Adrenal gland (tissue), 12 donors: ENCODE results near the gene ARHGEF38. TPM values are rescaled to one million over a fixed set of nuclear protein-coding genes. Genes with fewer than 3 reads are reported as not detected.

Experiments used
- DNase-seq, 7 donors: peaks; one replicate each; pipeline ENCODE4 v3.0.0-alpha.2; 2019 to 2020
- H3K27ac ChIP-seq, 5 donors: fragments of 200-600 bp; sonication (generic) in 4 of 5; 1 replicate in 3 of 5; 2 replicates in 2 of 5; pipeline versions ENCODE4 v1.5.1 to v1.8.0; 2016 to 2020; ENCODE audit warnings: mild to moderate bottlenecking in 1 of 5
- H3K27me3 ChIP-seq: fragments of 200-600 bp; 2 replicates; pipeline ENCODE4 v1.8.0; 2021
- H3K36me3 ChIP-seq, 2 donors: fragments of 200-600 bp; replicated peaks in 1 of 2; 1 replicate in 1 of 2; 2 replicates in 1 of 2; pipeline versions ENCODE4 v1.5.1 to v1.8.0; 2018 to 2022
- H3K4me1 ChIP-seq, 2 donors: fragments of 200-600 bp; replicated peaks in 1 of 2; 1 replicate in 1 of 2; 2 replicates in 1 of 2; pipeline versions ENCODE4 v1.5.1 to v1.8.0; 2018 to 2021
- H3K4me3 ChIP-seq, 4 donors: fragments of 200-600 bp; sonication (generic) in 3 of 4; one replicate each; pipeline ENCODE4 v1.5.1; 2016 to 2018
- H3K9me3 ChIP-seq, 3 donors: fragments of 200-600 bp; sonication (generic) in 1 of 3; replicated peaks in 1 of 3; 1 replicate in 2 of 3; 2 replicates in 1 of 3; pipeline versions ENCODE4 v1.5.1 to v1.8.0; 2016 to 2021
- POLR2A ChIP-seq, 2 donors: fragments of 450-650 bp; IDR thresholded peaks; one replicate each; pipeline ENCODE4 v1.6.1; 2017; ENCODE audit warnings: antibody characterized with exemption in 2 of 2, mild to moderate bottlenecking in 2 of 2, moderate library complexity in 1 of 2
- WGBS, 4 donors: extraction: QIAGEN DNeasy Blood & Tissue Kit in 2 of 4; methylation state at CpG; one replicate each; pipeline versions ENCODE4 v1.1.5 to v1.1.7; 2013 to 2017; 5-methylcytosine and 5-hydroxymethylcytosine counted together
- intact Hi-C, 2 donors: fragments of 100-400 bp; cut with DNase I; formaldehyde crosslinking; loops; one replicate each; pipeline versions ENCODE4 v1.14.1 to v1.15.0; 2022 to 2023
- polyA plus RNA-seq, 3 donors: library from polyadenylated mRNA; stranded (reverse); fragments of 200-250 nt in 2 of 3; fragments of 350-450 nt in 1 of 3; fragmentation: Illumina TruSeq in 1 of 3; extraction: RNeasy Lipid Tissue Mini Kit (QIAGEN cat#74804) in 1 of 3; gene quantifications; one replicate each; pipeline ENCODE4 v1.2.3, GENCODE V29; 2013 to 2014
- total RNA-seq, 9 donors: library from RNA; depleted of rRNA in 4 of 9; stranded (reverse); fragments of >200 nt in 4 of 9; fragments of 120-200 nt in 1 of 9; fragmentation: NEBNext Ultra II Directional in 1 of 9; extraction: Animal tissue kit (Norgen Biotek cat#: 25700) in 1 of 9; gene quantifications; one replicate each; pipeline versions ENCODE4 v1.1.0 to v1.2.4, GENCODE V29; 2013 to 2023
- TF ChIP-seq, protein P1 (sequence below), 6 experiments: fragments of 450-650 bp in 4 of 6; fragments of 200-600 bp in 2 of 6; sonication (generic) in 1 of 6; IDR thresholded peaks; 1 replicate in 5 of 6; 2 replicates in 1 of 6; pipeline versions ENCODE4 v1.5.1 to v1.8.0; 2016 to 2021; ENCODE audit warnings: antibody characterized with exemption in 6 of 6, mild to moderate bottlenecking in 2 of 6, moderate library complexity in 1 of 6
- donor health status: healthy with polysubstance abuse.
- donor health status: Bipolar disorder and iron deficiency.
- donor health status: DM: yes; HTN: yes; CAD: no.
- donor health status: DM: no; HTN: no; CAD: no.
- donor health status: DM: no; HTN: no; CAD: no.
- donor health status: DM: yes; HTN: yes; CAD: no.

Gene ARHGEF38
- total and polyA plus RNA-seq, 12 donors, result not detected

DNA sequence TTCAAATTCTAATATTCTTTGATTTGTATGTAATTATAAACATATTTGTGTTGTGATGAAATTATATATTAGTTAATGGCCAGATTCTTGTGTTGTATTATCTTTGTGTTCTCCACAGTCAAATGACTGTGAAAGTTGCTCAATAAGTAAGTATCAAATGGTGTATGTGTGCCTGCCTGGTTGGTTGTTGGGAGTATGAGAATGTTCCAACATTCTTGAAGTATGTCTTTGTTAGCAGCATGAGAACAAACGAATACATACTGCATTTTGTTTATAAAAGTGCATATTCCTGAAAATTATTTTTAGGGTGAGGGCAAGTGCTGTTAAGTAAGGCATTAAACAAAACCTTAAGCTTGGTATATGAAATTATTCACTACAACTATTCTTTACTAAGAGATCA lies 16.2 kb downstream of the ARHGEF38 start:
- TF ChIP-seq, protein P1, sequence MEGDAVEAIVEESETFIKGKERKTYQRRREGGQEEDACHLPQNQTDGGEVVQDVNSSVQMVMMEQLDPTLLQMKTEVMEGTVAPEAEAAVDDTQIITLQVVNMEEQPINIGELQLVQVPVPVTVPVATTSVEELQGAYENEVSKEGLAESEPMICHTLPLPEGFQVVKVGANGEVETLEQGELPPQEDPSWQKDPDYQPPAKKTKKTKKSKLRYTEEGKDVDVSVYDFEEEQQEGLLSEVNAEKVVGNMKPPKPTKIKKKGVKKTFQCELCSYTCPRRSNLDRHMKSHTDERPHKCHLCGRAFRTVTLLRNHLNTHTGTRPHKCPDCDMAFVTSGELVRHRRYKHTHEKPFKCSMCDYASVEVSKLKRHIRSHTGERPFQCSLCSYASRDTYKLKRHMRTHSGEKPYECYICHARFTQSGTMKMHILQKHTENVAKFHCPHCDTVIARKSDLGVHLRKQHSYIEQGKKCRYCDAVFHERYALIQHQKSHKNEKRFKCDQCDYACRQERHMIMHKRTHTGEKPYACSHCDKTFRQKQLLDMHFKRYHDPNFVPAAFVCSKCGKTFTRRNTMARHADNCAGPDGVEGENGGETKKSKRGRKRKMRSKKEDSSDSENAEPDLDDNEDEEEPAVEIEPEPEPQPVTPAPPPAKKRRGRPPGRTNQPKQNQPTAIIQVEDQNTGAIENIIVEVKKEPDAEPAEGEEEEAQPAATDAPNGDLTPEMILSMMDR (IDR thresholded peaks at IDR 0.05), result no peak
- no peak for TF ChIP-seq POLR2A (IDR thresholded peaks at IDR 0.05)
- Histone ChIP-seq H3K36me3 (no peaks in the 10 kb centered on the region), H3K9me3 (no peaks in the 10 kb centered on the region), H3K4me3 (no peak overlapping the region), H3K27me3 (no peaks in the 10 kb centered on the region), H3K4me1 (no peaks in the 10 kb centered on the region), H3K27ac (no peak overlapping the region)
- no peak for DNase-seq
- 61 to 80% (median 62%) methylated on average over 1 of the region's 1 CpG for WGBS, 4 donors
- intact Hi-C loops, result no loop called here

DNA sequence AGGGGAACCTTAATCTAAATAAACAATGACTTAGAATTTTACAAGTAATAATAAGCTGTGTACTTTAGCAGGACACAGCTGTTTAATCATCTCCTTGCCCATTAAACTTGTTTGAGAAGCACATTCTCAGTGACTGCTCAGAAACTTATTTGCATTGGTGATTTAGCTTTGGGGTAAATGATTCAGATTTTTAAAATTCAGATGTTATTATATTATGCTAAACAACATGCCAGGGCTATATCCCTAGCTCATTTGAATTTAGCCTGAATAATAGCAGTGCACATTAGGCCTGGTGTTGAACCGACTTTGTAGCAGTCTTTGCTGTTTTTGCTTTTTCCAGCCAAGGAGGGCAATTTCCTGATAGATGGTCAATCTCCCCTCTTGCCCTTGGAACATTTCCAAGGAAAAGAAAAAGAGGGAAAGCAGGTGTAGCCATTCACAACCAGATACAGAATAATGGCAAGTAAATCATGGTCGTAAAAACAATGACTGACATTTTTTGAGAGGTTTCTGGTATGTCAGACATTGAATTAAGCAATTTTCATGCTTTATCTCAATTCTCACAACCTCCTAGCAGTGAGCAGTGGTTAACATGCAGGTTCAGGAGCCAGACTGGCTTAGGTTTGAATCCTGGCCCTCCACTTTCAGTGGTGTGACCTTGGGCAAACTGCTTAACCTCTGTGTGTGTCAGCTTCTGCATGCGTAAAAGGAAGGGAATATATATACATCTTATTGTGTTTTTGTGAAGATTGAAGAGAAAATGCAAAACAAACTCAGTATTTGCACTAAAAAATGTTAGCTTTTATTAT lies 16.8 kb downstream of the ARHGEF38 start:
- TF ChIP-seq, protein P1 (IDR thresholded peaks at IDR 0.05), result no peak
- TF ChIP-seq POLR2A (IDR thresholded peaks at IDR 0.05), result no peak
- Histone ChIP-seq H3K27me3 (no peaks in the 10 kb centered on the region), H3K4me3 (no peak overlapping the region), H3K27ac (no peak overlapping the region), H3K9me3 (no peaks in the 10 kb centered on the region), H3K36me3 (no peaks in the 10 kb centered on the region), H3K4me1 (no peaks in the 10 kb centered on the region)
- 77 to 88% (median 82%) methylated on average over 3 of the region's 3 CpGs for WGBS, 4 donors
- DNase-seq, result no peak
- intact Hi-C loops, result no loop called here

DNA sequence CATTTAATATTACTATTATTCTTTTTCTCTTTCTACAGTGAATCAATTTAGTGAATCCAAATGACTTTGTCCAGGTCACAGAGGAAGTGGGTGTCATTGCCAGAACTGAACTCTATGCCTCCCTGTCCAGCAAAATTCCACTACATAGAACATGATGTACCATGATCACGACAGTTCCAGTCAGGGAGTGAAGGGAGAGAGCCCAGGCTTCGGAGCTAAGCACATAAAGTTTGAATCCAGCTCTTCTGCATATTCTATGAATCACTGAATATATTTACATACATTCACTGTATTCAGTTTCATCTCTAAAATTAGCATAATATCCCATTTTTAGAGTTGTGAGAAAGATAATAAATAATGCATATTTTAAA lies 17.4 kb downstream of the ARHGEF38 start:
- WGBS, 4 donors, result 55 to 63% (median 61%) methylated on average over 2 of the region's 2 CpGs
- no peaks in the 10 kb centered on the region for H3K9me3 ChIP-seq
- DNase-seq, result no peak
- H3K36me3 ChIP-seq, result no peaks in the 10 kb centered on the region
- H3K27ac ChIP-seq, result no peak overlapping the region
- H3K4me1 ChIP-seq, result no peaks in the 10 kb centered on the region
- TF ChIP-seq, protein P1 (IDR thresholded peaks at IDR 0.05), result no peak
- no peak for TF ChIP-seq POLR2A (IDR thresholded peaks at IDR 0.05)
- intact Hi-C loops, result no loop called here
- no peaks in the 10 kb centered on the region for H3K27me3 ChIP-seq
- H3K4me3 ChIP-seq, result no peak overlapping the region

DNA sequence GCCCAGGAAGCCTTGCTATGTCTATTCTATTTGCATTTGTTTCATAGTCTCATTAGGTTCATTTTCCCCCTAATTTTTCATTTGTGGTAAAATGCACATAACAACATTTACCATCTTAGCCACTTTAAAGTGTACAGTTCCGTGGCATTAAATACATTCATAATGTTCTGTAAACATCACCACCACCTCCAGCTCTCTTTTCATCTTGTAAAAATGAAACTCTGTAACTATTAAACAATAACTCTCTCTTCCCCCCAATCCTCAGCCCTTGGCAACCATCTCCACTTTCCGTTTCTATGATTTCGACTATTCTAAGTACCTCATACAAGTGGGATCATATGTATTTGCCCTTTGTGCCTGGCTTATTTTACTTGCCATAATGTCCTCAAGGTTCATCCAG lies 19.9 kb downstream of the ARHGEF38 start:
- intact Hi-C loops, result no loop called here
- Histone ChIP-seq H3K9me3 (no peaks in the 10 kb centered on the region), H3K4me1 (no peaks in the 10 kb centered on the region), H3K27me3 (no peaks in the 10 kb centered on the region), H3K36me3 (no peaks in the 10 kb centered on the region), H3K27ac (no peak overlapping the region), H3K4me3 (no peak overlapping the region)
- no peak for DNase-seq
- WGBS, 4 donors, result 76 to 92% (median 87%) methylated on average over 3 of the region's 3 CpGs
- TF ChIP-seq, protein P1 (IDR thresholded peaks at IDR 0.05), result no peak
- no peak for TF ChIP-seq POLR2A (IDR thresholded peaks at IDR 0.05)
